NB4 (cell line): Measurements from ENCODE around the gene MANSC4.

Experiments used
- DNase-seq: peaks from one replicate; pipeline ENCODE4 v3.0.0; 2010; ENCODE audit warnings: low read depth
- H3K4me3 ChIP-seq: one replicate; pipeline ENCODE4 v1.5.1; 2011; ENCODE audit warnings: mild to moderate bottlenecking, low read depth, low read length, moderate library complexity
- CTCF ChIP-seq: IDR thresholded peaks from one replicate; pipeline ENCODE4 v1.5.1; 2012; ENCODE audit warnings: low read depth, low read length
- MAX ChIP-seq: IDR thresholded peaks from 2 replicates; pipeline ENCODE4 v1.6.1; 2011; ENCODE audit warnings: low read depth, low read length
- MYC ChIP-seq: IDR thresholded peaks from 2 replicates; pipeline ENCODE4 v1.6.1; 2011; ENCODE audit warnings: low read depth, low read length
- POLR2A ChIP-seq: IDR thresholded peaks from 2 replicates; pipeline ENCODE4 v1.6.1; 2011; ENCODE audit warnings: mild to moderate bottlenecking; ENCODE audit not compliant: insufficient read length; ENCODE audit errors: extremely low read depth

Gene MANSC4

GRCh38 chr12:27723212-27723611 lies 56.8 kb downstream of the MANSC4 start:
- no peak for TF ChIP-seq MAX
- no peak for TF ChIP-seq POLR2A
- no peak for TF ChIP-seq MYC
- TF ChIP-seq CTCF, result no peak
- no peak for DNase-seq
- no peak overlapping the region for H3K4me3 ChIP-seq
